ENCODE data around the gene NIPAL4.

Gene NIPAL4

DNA sequence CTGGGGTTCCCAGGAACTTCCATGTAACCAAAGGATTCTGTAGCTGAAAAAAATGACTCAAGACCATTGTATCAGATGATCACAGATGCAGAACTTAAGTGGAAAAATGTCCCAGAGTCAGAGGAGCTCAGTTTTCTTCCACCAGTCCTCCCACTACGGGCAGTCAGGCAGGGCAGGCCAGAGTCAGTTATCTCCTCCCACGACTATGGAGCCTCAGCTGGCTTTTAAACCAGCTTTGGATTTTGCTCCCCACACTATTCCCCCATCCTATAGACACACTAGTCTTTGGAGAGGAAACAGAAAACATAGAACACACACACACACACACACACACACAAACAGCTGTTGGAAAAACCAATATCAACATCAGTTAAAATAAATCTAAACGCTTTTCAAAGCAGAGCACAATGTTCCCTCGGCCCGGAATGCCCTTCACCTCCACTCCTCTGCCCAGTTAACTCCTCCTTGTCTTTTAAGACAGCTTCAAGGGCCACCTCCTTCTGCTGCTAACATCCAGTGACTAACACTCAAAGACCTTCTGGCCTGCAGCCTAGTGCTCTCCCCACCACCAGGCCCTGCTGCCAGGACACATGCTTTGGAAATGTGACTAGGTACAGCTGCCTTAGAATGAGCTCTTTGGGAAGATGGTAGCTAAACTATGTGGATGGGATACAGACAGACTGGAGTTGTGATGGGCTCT lies 56.8 kb downstream of the NIPAL4 start:
- no peak for DNase-seq (ENCODE audit: low read depth)

DNA sequence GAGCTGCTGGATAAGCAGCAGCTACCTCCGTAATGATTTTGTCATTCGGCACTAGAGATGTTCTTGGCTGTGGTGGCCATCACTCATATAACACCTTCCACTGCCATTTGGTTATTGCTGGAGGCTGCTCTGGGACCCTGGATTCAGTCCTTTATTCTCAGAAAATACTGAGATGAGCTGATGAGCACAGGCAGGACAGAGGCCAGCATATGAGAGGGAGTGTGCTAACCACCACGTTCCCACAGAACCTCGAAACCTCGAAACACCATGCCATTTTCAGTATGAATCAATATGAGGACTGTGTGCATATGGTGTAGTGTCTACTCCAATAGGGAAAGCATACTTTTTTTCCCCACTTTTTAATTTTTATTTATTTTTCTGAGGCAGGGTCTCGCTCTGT lies 59.0 kb downstream of the NIPAL4 start:
- DNase-seq (ENCODE audit: low read depth), result no peak

DNA sequence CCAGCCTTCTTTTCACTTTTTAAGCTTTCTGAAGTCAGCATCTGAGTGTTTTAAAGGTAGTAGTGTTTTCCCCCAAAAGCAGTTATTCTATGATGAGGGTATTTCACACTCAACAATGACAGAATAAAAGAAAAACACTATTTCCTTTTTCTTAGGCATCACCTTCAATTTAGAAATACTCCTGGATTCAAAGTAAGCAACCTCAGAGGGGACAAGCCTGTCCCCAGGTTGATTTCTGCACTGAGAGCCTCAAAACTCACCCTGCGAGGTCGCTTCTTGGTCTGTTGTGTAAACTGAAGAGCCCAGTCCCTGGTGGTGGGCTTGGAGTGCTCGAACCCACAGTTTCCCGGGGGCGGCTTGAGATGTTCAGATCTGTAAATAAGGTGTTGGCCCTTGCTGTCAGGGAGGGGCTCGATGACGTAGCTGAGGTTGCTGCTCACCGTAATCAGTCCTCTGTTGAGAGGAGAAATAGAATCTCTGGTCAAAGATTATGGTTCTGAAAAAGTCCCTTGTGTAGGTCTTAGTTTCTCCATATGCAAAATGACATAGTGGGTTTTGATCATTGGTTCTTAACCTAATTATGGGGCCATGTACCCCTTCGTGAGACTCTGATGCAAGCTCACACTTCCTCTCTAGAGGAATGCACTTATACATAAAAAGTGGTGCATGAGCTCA lies 59.7 kb downstream of the NIPAL4 start:
- no peak for DNase-seq (ENCODE audit: low read depth)

DNA sequence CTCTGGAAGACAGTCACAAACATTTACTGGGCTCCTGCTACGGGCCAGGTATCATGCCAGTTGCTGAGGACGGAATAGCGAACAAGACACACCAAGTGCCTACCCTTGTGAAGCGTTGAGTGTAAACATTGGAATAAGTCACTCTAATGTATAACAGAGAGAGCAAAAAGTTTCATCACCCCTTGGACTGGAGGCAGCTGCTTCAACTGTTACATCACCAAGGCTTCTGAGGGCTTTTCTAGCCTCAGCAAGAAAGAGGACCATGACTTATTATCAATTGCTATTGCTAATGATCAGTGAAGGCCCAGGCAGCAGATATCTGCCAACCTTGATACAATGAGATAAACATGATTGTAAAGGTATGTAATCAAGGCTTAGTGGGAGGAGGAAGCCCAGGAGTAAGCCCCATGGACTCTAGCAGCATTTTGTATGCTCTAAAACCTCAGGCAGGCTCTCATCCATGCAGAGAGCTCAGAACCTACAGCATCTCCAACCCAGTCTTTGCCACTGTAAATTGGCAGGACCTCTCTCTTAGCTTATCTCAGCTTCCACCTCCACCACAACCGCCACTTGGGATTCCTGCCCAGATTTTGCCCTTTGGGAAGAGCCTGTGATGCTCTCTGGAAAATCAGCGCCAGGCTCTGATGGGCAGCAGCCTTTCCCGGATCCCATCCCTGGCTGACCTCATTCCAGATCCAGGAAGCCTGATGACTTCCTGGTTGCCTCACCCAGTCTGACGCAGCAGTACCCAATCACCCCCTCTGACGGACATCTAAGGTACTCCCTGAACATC lies 61.1 kb downstream of the NIPAL4 start:
- DNase-seq (ENCODE audit: low read depth), result no peak

DNA sequence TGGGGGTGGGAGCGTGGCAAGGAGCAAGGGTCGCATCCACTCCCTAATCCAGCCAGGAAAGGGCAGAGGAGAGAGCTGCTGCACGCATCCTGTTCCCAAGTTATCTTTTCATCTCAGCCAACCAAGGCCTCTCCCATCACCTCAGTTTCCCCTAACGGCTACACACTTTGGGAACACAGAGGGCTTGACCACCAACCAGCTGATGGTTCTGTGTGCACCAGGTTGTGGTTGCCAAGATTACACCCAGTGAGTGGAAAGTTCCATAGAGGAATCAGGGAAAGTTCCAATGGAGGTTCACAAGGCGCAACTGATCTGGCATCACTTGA lies 61.7 kb downstream of the NIPAL4 start:
- no peak for DNase-seq (ENCODE audit: low read depth)

DNA sequence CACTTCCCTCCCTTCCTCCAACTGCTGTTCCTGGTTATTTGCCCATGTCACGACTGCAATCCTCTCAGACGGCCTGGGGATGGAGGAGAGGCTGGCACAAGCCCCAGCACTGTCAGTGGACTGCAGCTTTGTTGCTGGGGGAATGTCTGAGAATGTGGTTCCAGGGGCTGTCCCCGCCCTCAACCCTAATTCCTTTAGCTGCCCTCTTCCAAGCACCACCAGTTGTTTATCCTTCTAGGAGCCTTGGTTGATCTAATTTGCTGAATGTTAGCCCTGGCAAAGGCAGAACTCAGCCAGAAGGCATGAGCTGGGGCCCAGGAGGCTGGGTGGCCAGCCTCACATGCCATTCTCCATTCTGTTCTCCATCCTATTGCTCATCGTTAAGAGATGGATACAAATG lies 64.0 kb downstream of the NIPAL4 start:
- no peak for DNase-seq (ENCODE audit: low read depth)
